Neural progenitor cell (in vitro differentiated cells): ENCODE results near the gene ATXN7. TPM values are rescaled to one million over a fixed set of nuclear protein-coding genes. Genes with fewer than 3 reads are reported as not detected.

Experiments used
- DNase-seq: peaks from one replicate; pipeline ENCODE4 v3.0.0-alpha.2; 2016; ENCODE audit warnings: low spot score
- H2AFZ ChIP-seq: fragments of 200-600 bp; sonication (generic); replicated peaks from 2 replicates; pipeline ENCODE4 v1.6.1; 2016; ENCODE audit warnings: antibody characterized with exemption
- H3F3A ChIP-seq: fragments of 200-600 bp; sonication (generic); 2 replicates; pipeline ENCODE4 v1.6.1; 2016; ENCODE audit warnings: antibody characterized with exemption, low read depth
- H3K27ac ChIP-seq: fragments of 200-600 bp; sonication (generic); 2 replicates; pipeline ENCODE4 v1.5.1; 2016; ENCODE audit warnings: mild to moderate bottlenecking
- H3K27me3 ChIP-seq: fragments of 200-600 bp; sonication (generic); 2 replicates; pipeline ENCODE4 v1.6.1; 2016; ENCODE audit warnings: mild to moderate bottlenecking, moderate library complexity
- H3K36me3 ChIP-seq: fragments of 200-600 bp; sonication (generic); 2 replicates; pipeline ENCODE4 v1.5.1; 2016
- H3K4me1 ChIP-seq: fragments of 200-600 bp; sonication (generic); 2 replicates; pipeline ENCODE4 v1.6.1; 2016; ENCODE audit warnings: mixed run types
- H3K4me2 ChIP-seq: fragments of 200-600 bp; sonication (generic); 2 replicates; pipeline ENCODE4 v1.6.1; 2016
- H3K4me3 ChIP-seq: fragments of 200-600 bp; sonication (generic); 2 replicates; pipeline ENCODE4 v1.5.1; 2016
- H3K79me2 ChIP-seq: fragments of 200-600 bp; sonication (generic); 2 replicates; pipeline ENCODE4 v1.6.1; 2016; ENCODE audit warnings: low read depth
- H3K9ac ChIP-seq: fragments of 200-600 bp; sonication (generic); 2 replicates; pipeline ENCODE4 v1.6.1; 2016
- H3K9me3 ChIP-seq: fragments of 200-600 bp; sonication (generic); 2 replicates; pipeline ENCODE4 v1.5.1; 2016; ENCODE audit warnings: low read depth
- H4K20me1 ChIP-seq: fragments of 200-600 bp; sonication (generic); 2 replicates; pipeline ENCODE4 v1.6.1; 2016; ENCODE audit warnings: low read depth
- H3K27ac Mint-ChIP-seq: 3 replicates; pipeline ENCODE4 v1.8.0; 2021; ENCODE audit warnings: mixed read lengths
- H3K27me3 Mint-ChIP-seq: 2 replicates; pipeline ENCODE4 v1.8.0; 2022; ENCODE audit warnings: low read depth, mild to moderate bottlenecking, inconsistent platforms, moderate library complexity, mixed read lengths; ENCODE audit not compliant: insufficient read depth
- H3K36me3 Mint-ChIP-seq: 3 replicates; pipeline ENCODE4 v1.8.0; 2021; ENCODE audit warnings: mixed read lengths
- H3K4me1 Mint-ChIP-seq: 3 replicates; pipeline ENCODE4 v1.8.0; 2021; ENCODE audit warnings: mixed read lengths
- H3K4me3 Mint-ChIP-seq: 3 replicates; pipeline ENCODE4 v1.8.0; 2021; ENCODE audit warnings: mild to moderate bottlenecking, moderate library complexity, mixed read lengths
- H3K9me3 Mint-ChIP-seq: 3 replicates; pipeline ENCODE4 v1.8.0; 2020; ENCODE audit warnings: mixed read lengths
- EZH2 ChIP-seq: fragments of 200-600 bp; sonication (generic); IDR thresholded peaks from 2 replicates; pipeline ENCODE4 v1.6.1; 2017; ENCODE audit warnings: antibody characterized with exemption, mild to moderate bottlenecking, moderate library complexity
- EZH2phosphoT487 ChIP-seq: fragments of 200-600 bp; sonication (generic); IDR thresholded peaks from 2 replicates; pipeline ENCODE4 v1.6.1; 2017; ENCODE audit warnings: antibody characterized with exemption
- total RNA-seq: library from RNA; depleted of rRNA; stranded (reverse); fragments of >200 nt; gene quantifications from 2 replicates; pipeline ENCODE4 v1.2.3, GENCODE V29; 2015; ENCODE audit warnings: low replicate concordance
- TF ChIP-seq, protein P1 (sequence below): fragments of 200-600 bp; sonication (generic); IDR thresholded peaks from 2 replicates; pipeline ENCODE4 v1.5.1; 2017; ENCODE audit warnings: antibody characterized with exemption, mild to moderate bottlenecking

Gene ATXN7
- total RNA-seq, 1 donor from 2014 or later = 30.4 TPM

DNA sequence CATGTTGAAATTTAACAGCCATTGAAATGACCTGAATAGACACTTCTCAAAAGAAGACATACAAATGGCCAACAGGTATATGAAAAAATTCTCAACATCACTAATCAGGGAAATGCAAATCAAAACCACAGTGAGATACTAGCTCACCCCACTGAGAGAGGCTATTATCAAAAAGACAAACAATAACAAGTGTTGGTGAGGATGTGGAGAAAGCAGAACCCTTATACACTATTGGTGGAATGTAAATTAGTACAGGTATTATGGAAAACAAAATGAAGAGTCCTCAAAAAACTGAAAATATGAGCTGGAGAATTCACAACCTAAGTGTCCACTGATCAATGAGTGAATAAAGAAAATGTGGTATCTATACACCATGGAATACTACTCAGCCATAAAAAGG is 21.5 kb upstream of the ATXN7 start:
- no peaks in the 10 kb centered on the region for H3K27me3 Mint-ChIP-seq
- DNase-seq = no peak
- peaks cover 8% of the 10 kb centered on the region for H3K4me1 Mint-ChIP-seq
- H3K4me2 ChIP-seq = no peak overlapping the region
- H3K9me3 Mint-ChIP-seq = no peaks in the 10 kb centered on the region
- H3K36me3 ChIP-seq = peaks cover 3% of the 10 kb centered on the region
- H3K36me3 Mint-ChIP-seq = peaks cover 13% of the 10 kb centered on the region
- no peaks in the 10 kb centered on the region for H3F3A ChIP-seq
- H3K4me1 ChIP-seq = no peaks in the 10 kb centered on the region
- TF ChIP-seq EZH2phosphoT487 (no peak), EZH2 (no peak)
- TF ChIP-seq, protein P1, sequence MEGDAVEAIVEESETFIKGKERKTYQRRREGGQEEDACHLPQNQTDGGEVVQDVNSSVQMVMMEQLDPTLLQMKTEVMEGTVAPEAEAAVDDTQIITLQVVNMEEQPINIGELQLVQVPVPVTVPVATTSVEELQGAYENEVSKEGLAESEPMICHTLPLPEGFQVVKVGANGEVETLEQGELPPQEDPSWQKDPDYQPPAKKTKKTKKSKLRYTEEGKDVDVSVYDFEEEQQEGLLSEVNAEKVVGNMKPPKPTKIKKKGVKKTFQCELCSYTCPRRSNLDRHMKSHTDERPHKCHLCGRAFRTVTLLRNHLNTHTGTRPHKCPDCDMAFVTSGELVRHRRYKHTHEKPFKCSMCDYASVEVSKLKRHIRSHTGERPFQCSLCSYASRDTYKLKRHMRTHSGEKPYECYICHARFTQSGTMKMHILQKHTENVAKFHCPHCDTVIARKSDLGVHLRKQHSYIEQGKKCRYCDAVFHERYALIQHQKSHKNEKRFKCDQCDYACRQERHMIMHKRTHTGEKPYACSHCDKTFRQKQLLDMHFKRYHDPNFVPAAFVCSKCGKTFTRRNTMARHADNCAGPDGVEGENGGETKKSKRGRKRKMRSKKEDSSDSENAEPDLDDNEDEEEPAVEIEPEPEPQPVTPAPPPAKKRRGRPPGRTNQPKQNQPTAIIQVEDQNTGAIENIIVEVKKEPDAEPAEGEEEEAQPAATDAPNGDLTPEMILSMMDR = no peak
- H3K79me2 ChIP-seq = peaks cover 16% of the 10 kb centered on the region
- no peak overlapping the region for H3K4me3 ChIP-seq
- H3K4me3 Mint-ChIP-seq = no peak overlapping the region
- no peaks in the 10 kb centered on the region for H3K27me3 ChIP-seq
- H2AFZ ChIP-seq = no peak overlapping the region
- H4K20me1 ChIP-seq = no peaks in the 10 kb centered on the region
- H3K9ac ChIP-seq = no peak overlapping the region
- no peak overlapping the region for H3K27ac ChIP-seq
- H3K27ac Mint-ChIP-seq = no peak overlapping the region
- no peaks in the 10 kb centered on the region for H3K9me3 ChIP-seq

DNA sequence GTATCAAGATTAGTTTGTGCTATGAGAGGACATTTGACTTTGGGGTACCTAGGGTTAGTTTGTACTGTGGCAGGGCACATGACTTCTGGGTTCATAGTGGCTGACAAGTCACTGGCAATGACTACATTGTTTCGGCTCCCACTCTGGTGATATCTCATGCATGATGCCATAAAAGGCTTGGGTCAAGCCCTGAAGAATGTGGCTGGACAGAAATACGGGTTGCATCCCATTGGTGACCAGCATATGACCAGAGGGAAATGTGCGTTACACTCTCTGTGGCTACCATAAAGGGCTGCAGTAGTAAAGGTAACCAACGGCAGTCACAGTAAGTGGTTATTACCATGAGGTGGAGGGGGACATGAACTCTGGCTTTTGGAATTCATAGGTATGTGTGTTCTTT is 18.5 kb upstream of the ATXN7 start:
- Mint-ChIP-seq H3K4me1 (peaks cover 14% of the 10 kb centered on the region), H3K27me3 (no peaks in the 10 kb centered on the region), H3K27ac (no peak overlapping the region), H3K4me3 (no peak overlapping the region), H3K9me3 (no peaks in the 10 kb centered on the region), H3K36me3 (peaks cover 17% of the 10 kb centered on the region)
- no peak overlapping the region for H3K9ac ChIP-seq
- no peak for TF ChIP-seq EZH2
- TF ChIP-seq, protein P1 = no peak
- no peak for TF ChIP-seq EZH2phosphoT487
- no peaks in the 10 kb centered on the region for H3K27me3 ChIP-seq
- H3K36me3 ChIP-seq = no peaks in the 10 kb centered on the region
- peaks cover 9% of the 10 kb centered on the region for H3K4me1 ChIP-seq
- no peak overlapping the region for H2AFZ ChIP-seq
- peaks cover 29% of the 10 kb centered on the region for H3K79me2 ChIP-seq
- DNase-seq = no peak
- no peaks in the 10 kb centered on the region for H3F3A ChIP-seq
- no peak overlapping the region for H3K4me2 ChIP-seq
- H3K27ac ChIP-seq = no peak overlapping the region
- H3K4me3 ChIP-seq = no peak overlapping the region
- peaks cover 5% of the 10 kb centered on the region for H4K20me1 ChIP-seq
- no peaks in the 10 kb centered on the region for H3K9me3 ChIP-seq

DNA sequence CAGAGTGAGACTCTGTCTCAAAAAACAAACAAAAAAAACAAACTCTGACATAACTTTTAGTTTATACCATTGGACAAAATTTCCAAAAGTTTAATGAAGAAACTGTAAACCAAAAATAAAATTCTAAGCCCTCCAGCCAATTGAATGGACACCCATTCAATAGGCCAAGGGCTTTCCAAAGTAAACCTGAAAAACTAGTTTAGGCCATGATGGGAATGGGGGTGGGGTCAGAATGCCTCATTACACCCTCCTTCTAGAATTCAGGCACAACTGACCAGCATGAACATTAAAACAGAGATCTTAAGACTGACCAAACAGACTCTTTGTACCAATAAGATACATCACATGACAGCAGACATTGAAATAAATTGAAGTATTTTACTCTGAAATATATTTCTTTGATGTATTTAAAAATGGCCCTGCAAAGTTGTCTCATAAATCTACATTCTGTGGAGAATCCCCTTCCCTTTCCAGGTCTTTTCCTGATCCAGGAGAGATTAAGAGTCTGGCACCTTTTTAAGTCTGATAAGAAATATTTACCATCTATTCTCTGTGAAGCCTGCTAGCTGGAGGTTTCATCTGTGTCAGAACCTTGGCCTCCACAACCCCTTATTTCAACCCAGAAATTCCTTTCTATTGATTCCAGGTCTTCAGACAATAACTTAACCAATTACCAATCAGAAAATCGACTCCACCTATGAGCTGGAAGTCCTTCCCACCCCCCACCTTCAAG is 15.8 kb upstream of the ATXN7 start:
- no peak overlapping the region for H3K27ac Mint-ChIP-seq
- peaks cover 8% of the 10 kb centered on the region for H3K4me1 Mint-ChIP-seq
- Histone ChIP-seq H3K9ac (no peak overlapping the region), H4K20me1 (peaks cover 5% of the 10 kb centered on the region), H3F3A (no peaks in the 10 kb centered on the region), H3K36me3 (no peaks in the 10 kb centered on the region), H3K4me1 (peaks cover 9% of the 10 kb centered on the region), H3K27ac (no peak overlapping the region), H3K4me3 (no peak overlapping the region), H3K27me3 (no peaks in the 10 kb centered on the region), H3K4me2 (no peak overlapping the region), H2AFZ (no peak overlapping the region), H3K79me2 (peaks cover 31% of the 10 kb centered on the region), H3K9me3 (no peaks in the 10 kb centered on the region)
- H3K4me3 Mint-ChIP-seq = no peak overlapping the region
- no peak for TF ChIP-seq EZH2
- TF ChIP-seq EZH2phosphoT487 = no peak
- TF ChIP-seq, protein P1 = no peak
- no peaks in the 10 kb centered on the region for H3K9me3 Mint-ChIP-seq
- no peaks in the 10 kb centered on the region for H3K27me3 Mint-ChIP-seq
- DNase-seq = no peak
- peaks cover 15% of the 10 kb centered on the region for H3K36me3 Mint-ChIP-seq
